ENCODE measurements around the gene FLT4.

- TF ChIP-seq CTCF (IDR thresholded peaks at IDR 0.05; ENCODE audit: low read length) (no peak), EZH2 (IDR thresholded peaks at IDR 0.05; ENCODE audit: borderline replicate concordance, low read length) (no peak)
Observed at GRCh38 chr5:180619563-180619915, 29.9 kb downstream of the FLT4 start.
